SK-N-MC (cell line): ENCODE results near the gene KDR.

ENCODE experiments used
- EZH2 ChIP-seq: fragments of 200-600 bp; sonication (generic); IDR thresholded peaks from one replicate; pipeline ENCODE4 v1.6.1; 2017; ENCODE audit warnings: antibody characterized with exemption
- FOXP2 ChIP-seq: optimal IDR thresholded peaks from 2 replicates; pipeline ENCODE3; 2011; ENCODE audit warnings: mild to moderate bottlenecking, moderate library complexity; ENCODE audit not compliant: insufficient read depth; ENCODE audit errors: extremely low read length, control extremely low read depth
- POLR2AphosphoS5 ChIP-seq: IDR thresholded peaks from 2 replicates; pipeline ENCODE4 v1.6.1; 2012; ENCODE audit warnings: mild to moderate bottlenecking, low read depth, low read length, borderline replicate concordance

DNA sequence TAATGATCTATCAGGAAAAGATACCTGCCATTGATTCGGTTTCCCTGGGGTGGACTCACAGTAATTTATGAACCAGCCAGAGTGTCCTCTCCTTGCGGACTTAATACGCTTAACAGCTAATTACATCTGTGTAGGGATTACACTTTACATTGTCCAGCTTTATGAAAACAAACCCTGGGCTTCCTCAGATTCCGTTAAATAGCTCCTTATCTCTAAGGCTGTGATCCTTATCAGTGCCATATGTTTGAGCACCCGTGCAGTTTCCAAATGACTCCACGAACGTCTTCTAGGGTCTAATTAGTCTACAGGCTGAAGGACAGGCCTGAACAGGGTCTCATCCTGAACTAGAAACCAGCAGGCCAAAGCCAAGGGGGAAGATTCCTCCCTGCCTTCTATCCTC lies 56.9 kb downstream of the KDR start:
- TF ChIP-seq POLR2AphosphoS5 (no peak), EZH2 (no peak), FOXP2 (no peak)
